Mesothelial cell of epicardium (in vitro differentiated cells): ENCODE measurements around the gene CD160. TPM values are rescaled to one million over a fixed set of nuclear protein-coding genes. Genes with fewer than 3 reads are reported as not detected.

ENCODE experiments used
- DNase-seq, 2 experiments: peaks; one replicate each; pipeline ENCODE4 v3.0.0; 2021; ENCODE audit warnings: low spot score in 2 of 2; ENCODE audit not compliant: unreplicated experiment in 2 of 2
- H3K27ac Mint-ChIP-seq: 2 replicates; pipeline ENCODE4 v1.8.0; 2021; ENCODE audit warnings: mixed read lengths
- H3K27me3 Mint-ChIP-seq: 2 replicates; pipeline ENCODE4 v1.8.0; 2021; ENCODE audit warnings: low read depth, mixed read lengths
- H3K36me3 Mint-ChIP-seq: 2 replicates; pipeline ENCODE4 v1.8.0; 2021; ENCODE audit warnings: mixed read lengths
- H3K4me1 Mint-ChIP-seq: 2 replicates; pipeline ENCODE4 v1.8.0; 2021; ENCODE audit warnings: mixed read lengths
- H3K4me3 Mint-ChIP-seq: 2 replicates; pipeline ENCODE4 v1.8.0; 2021; ENCODE audit warnings: mild to moderate bottlenecking, moderate library complexity, mixed read lengths
- H3K9me3 Mint-ChIP-seq: 2 replicates; pipeline ENCODE4 v1.8.0; 2021; ENCODE audit warnings: mixed read lengths
- total RNA-seq: library from RNA; stranded (reverse); gene quantifications from 3 replicates; pipeline ENCODE4 v1.2.1, GENCODE V29; 2021
- TF ChIP-seq, protein P1 (sequence below): fragments of 200-600 bp; sonication (generic); IDR thresholded peaks from one replicate; pipeline ENCODE4 v1.5.0; 2021; ENCODE audit warnings: antibody characterized with exemption; ENCODE audit not compliant: unreplicated experiment

Gene CD160
- total RNA-seq, 1 donor from 2014 or later = not detected

DNA sequence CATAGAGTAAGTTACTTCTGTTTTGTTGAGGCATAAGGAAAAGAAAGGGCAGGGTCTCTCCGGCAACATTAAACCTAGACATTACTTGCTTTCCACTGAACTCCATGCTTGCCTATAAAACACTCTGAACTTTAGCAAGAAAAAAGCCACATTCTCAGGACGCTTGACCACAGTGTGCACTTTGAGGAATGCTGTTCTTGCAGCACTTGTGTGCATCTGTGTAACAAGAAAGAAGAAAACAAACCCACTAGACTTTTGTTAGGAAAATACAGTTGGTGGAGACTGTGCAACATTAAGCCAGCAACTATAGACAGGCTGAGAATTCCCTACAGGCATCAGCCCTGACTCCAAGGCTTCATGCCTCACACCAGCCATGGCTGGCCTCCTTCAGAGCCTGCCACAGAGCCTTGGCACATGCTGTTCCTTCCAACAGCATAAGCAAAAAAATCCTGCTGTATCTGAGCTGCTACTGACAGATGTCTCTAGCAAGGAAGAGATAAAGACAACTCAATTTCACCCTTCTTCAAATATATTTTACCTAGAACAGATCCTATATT, 17.9 kb upstream of the CD160 start:
- Mint-ChIP-seq H3K4me3 (no peak overlapping the region), H3K36me3 (no peaks in the 10 kb centered on the region), H3K27ac (no peak overlapping the region), H3K4me1 (no peaks in the 10 kb centered on the region), H3K27me3 (peaks cover 3% of the 10 kb centered on the region), H3K9me3 (no peaks in the 10 kb centered on the region)
- TF ChIP-seq, protein P1, sequence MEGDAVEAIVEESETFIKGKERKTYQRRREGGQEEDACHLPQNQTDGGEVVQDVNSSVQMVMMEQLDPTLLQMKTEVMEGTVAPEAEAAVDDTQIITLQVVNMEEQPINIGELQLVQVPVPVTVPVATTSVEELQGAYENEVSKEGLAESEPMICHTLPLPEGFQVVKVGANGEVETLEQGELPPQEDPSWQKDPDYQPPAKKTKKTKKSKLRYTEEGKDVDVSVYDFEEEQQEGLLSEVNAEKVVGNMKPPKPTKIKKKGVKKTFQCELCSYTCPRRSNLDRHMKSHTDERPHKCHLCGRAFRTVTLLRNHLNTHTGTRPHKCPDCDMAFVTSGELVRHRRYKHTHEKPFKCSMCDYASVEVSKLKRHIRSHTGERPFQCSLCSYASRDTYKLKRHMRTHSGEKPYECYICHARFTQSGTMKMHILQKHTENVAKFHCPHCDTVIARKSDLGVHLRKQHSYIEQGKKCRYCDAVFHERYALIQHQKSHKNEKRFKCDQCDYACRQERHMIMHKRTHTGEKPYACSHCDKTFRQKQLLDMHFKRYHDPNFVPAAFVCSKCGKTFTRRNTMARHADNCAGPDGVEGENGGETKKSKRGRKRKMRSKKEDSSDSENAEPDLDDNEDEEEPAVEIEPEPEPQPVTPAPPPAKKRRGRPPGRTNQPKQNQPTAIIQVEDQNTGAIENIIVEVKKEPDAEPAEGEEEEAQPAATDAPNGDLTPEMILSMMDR = no peak
- DNase-seq = no peak

DNA sequence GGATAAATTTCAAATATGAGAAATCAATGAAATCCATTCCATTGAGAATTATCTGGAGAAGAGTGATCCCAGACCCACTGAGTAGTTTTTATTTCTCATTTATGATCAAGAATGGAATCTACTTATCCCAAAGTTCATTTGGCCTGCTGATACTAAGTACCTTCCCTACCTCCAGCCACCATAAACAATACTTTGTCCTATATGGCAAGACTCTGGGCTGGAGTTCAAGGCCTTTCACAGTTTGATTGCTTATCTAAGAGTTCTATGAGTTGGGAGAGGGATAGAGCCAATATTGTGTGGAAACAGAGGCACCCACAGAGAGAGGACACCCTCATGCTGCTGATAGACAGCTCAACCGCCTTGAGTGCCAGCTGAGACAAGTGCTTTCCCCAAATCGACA, 17.2 kb upstream of the CD160 start:
- TF ChIP-seq, protein P1 = no peak
- no peaks in the 10 kb centered on the region for H3K4me1 Mint-ChIP-seq
- no peak for DNase-seq
- H3K36me3 Mint-ChIP-seq = no peaks in the 10 kb centered on the region
- no peak overlapping the region for H3K27ac Mint-ChIP-seq
- H3K27me3 Mint-ChIP-seq = peaks cover 3% of the 10 kb centered on the region
- no peak overlapping the region for H3K4me3 Mint-ChIP-seq
- H3K9me3 Mint-ChIP-seq = no peaks in the 10 kb centered on the region

DNA sequence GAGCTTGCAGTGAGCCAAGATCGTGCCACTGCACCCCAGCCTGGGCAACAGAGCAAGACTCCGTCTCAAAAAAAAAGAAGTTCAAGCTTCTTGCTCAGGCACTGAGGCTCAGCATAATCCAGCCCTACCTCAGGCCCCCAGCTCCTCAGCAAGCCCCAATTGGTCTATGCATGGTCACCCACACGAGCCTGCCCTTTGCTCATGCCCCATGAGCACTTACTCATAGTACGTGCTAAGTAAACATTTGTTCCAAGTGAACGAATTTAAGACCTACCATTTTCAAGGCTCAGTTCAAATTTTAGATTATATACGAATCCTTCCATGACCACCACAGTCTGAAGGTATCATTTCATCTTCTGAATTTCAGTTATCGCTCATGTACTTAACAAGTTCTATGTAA, 16.5 kb upstream of the CD160 start:
- TF ChIP-seq, protein P1 = no peak
- DNase-seq = no peak
- no peak overlapping the region for H3K4me3 Mint-ChIP-seq
- H3K36me3 Mint-ChIP-seq = no peaks in the 10 kb centered on the region
- H3K27me3 Mint-ChIP-seq = peaks cover 3% of the 10 kb centered on the region
- no peak overlapping the region for H3K27ac Mint-ChIP-seq
- H3K4me1 Mint-ChIP-seq = peaks cover under 1% of the 10 kb centered on the region
- no peaks in the 10 kb centered on the region for H3K9me3 Mint-ChIP-seq

DNA sequence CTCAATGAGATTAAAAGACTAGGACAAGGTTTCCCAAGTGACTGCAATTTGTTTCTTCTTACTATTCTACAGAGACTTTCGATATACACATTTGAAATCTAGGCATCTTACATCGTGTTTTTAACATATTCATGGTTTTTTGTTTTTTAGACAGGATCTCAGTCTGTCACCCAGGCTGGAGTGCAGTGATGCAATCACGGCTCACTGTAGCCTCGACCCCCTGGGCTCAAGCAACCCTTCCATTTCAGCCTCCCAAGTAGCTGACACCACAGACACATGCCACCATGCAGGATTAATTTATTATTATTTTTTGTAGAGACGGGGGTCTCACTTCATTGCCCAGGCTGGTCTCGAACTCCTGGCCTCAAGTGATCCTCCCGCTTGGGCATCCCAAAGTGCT, 13.7 kb upstream of the CD160 start:
- Mint-ChIP-seq H3K36me3 (no peaks in the 10 kb centered on the region), H3K27ac (no peak overlapping the region), H3K9me3 (no peaks in the 10 kb centered on the region), H3K4me1 (peaks cover 6% of the 10 kb centered on the region), H3K4me3 (no peak overlapping the region), H3K27me3 (peaks cover 3% of the 10 kb centered on the region)
- TF ChIP-seq, protein P1 = no peak
- no peak for DNase-seq

DNA sequence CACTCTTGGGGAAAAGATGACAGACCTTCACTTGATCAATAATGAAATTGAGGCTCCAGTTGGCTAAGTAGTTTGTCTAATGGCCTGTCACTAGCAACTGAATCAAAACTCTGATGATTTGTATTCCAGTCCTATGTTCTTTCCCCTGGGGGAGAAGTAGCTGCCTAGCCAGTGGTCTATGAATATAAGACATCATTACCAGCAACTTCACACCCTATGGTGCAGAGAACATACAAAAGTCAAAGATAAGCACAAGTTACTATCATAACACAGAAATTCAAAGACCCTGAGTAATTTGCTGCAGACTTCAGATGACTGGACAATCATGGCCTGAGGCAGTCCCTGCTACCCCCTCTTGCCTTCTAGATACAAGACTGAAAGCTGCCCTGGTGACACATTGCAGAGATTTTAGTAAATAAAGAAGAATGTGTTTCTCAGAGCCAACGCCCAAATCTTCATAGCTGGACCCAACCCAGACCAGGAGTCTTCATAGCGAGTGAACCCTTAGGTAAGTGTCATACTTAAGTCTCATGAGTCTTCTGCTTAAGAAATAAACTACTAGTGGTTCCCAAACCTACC, 13.1 kb upstream of the CD160 start:
- Mint-ChIP-seq H3K36me3 (no peaks in the 10 kb centered on the region), H3K4me1 (peaks cover 11% of the 10 kb centered on the region), H3K27ac (no peak overlapping the region), H3K9me3 (no peaks in the 10 kb centered on the region), H3K27me3 (peaks cover 3% of the 10 kb centered on the region), H3K4me3 (no peak overlapping the region)
- no peak for DNase-seq
- TF ChIP-seq, protein P1 = no peak
